Esophagus muscularis mucosa (tissue), 4 donors: ENCODE measurements around the gene COA3. TPM values are rescaled to one million over a fixed set of nuclear protein-coding genes. Genes with fewer than 3 reads are reported as not detected.

Experiments
- DNase-seq: peaks from one replicate; pipeline ENCODE4 v3.0.0-alpha.2; 2017; ENCODE audit errors: extremely low spot score
- H3K27ac ChIP-seq, 4 donors: fragments of 200-600 bp; sonication (generic); replicated peaks in 1 of 4; 1 replicate in 3 of 4; 2 replicates in 1 of 4; pipeline ENCODE4 v1.5.1; 2016 to 2019; ENCODE audit warnings: mild to moderate bottlenecking in 1 of 4
- H3K27me3 ChIP-seq, 4 donors: fragments of 200-600 bp; sonication (generic); one replicate each; pipeline versions ENCODE4 v1.5.1 to v1.6.0; 2016 to 2019
- H3K36me3 ChIP-seq, 4 donors: fragments of 200-600 bp; sonication (generic); one replicate each; pipeline ENCODE4 v1.5.1; 2016 to 2019
- H3K4me1 ChIP-seq, 4 donors: fragments of 200-600 bp; sonication (generic); one replicate each; pipeline ENCODE4 v1.5.1; 2016 to 2019
- H3K4me3 ChIP-seq, 4 donors: fragments of 200-600 bp; sonication (generic); 1 replicate in 2 of 4; 2 replicates in 2 of 4; pipeline ENCODE4 v1.5.1; 2016 to 2019; ENCODE audit warnings: mild to moderate bottlenecking in 4 of 4, moderate library complexity in 1 of 4
- H3K9me3 ChIP-seq, 4 donors: fragments of 200-600 bp; sonication (generic); 1 replicate in 3 of 4; 2 replicates in 1 of 4; pipeline ENCODE4 v1.5.1; 2016 to 2019
- CTCF ChIP-seq, 3 experiments: fragments of 200-600 bp in 2 of 3; fragments of 450-650 bp in 1 of 3; sonication (generic) in 2 of 3; IDR thresholded peaks; one replicate each; pipeline ENCODE4 v1.5.1; 2017 to 2019; ENCODE audit warnings: antibody characterized with exemption in 3 of 3, mild to moderate bottlenecking in 2 of 3, moderate library complexity in 1 of 3
- EP300 ChIP-seq: sonication (generic); formaldehyde crosslinking; IDR thresholded peaks from one replicate; pipeline ENCODE4 v1.6.1; 2017; ENCODE audit warnings: antibody characterized with exemption
- POLR2A ChIP-seq: fragments of 450-650 bp; IDR thresholded peaks from one replicate; pipeline ENCODE4 v1.6.1; 2017; ENCODE audit warnings: antibody characterized with exemption, moderate library complexity, mild to moderate bottlenecking, low read depth
- POLR2AphosphoS5 ChIP-seq, 2 donors: sonication (generic); formaldehyde crosslinking; IDR thresholded peaks; one replicate each; pipeline ENCODE4 v1.6.1; 2017; ENCODE audit warnings: antibody characterized with exemption in 2 of 2
- WGBS: methylation state at CpG from one replicate; pipeline ENCODE4 v1.1.5; 2018; 5-methylcytosine and 5-hydroxymethylcytosine counted together
- intact Hi-C: fragments of 100-400 bp; cut with DNase I; formaldehyde crosslinking; loops from one replicate; pipeline ENCODE4 v1.15.1; 2023
- small RNA-seq, 3 donors: library from RNA; depleted of rRNA; stranded (forward); fragments of <200 nt; gene quantifications; one replicate each; pipeline ENCODE3, GENCODE V24; 2016
- total RNA-seq, 4 donors: library from RNA; depleted of rRNA; stranded (reverse); fragments of >200 nt; gene quantifications; one replicate each; pipeline versions ENCODE4 v1.1.0 to v1.2.1, GENCODE V29; 2016

The COA3 gene
- total RNA-seq, 4 donors from 2014 or later, result 65.9 to 74.6 (median 68.3) TPM

DNA sequence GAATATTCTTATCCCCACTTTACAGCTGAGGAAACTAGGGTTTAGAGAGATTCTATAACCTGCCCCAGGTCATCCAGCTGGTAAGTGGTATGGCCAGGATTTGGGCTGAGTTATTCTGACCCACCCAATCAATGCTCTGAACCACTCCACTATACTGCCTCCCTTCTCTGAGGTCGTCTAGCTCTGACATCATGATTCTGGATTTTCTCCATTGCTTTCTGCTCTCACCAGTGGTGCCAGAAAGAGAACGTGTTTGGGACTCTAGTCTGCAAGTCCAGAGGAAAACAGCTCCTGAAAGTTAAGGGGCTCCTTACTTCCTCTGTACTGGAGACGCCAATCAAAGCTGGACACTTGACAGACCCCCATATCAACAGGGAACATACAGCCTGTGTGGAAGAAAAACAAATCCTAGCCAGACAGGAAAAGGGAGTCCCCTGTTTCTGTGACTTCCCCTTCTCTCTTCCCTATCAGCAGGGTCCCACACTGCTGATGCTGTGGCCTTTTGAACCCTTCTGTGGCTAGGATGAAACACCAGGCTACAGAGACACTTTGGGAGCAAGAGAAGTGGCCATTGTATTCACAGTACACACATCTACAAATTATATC, 47.7 kb downstream of the COA3 start:
- Histone ChIP-seq H3K9me3 (no peaks in the 10 kb centered on the region), H3K27me3 (peaks cover 0 to 5% (median 0%) of the 10 kb centered on the region in 4 donors), H3K36me3 (no peaks in the 10 kb centered on the region), H3K27ac (peak overlapping the region; percentile 5 to 68 (median 51)), H3K4me3 (no peak overlapping the region), H3K4me1 (peaks cover 33 to 42% (median 38%) of the 10 kb centered on the region in 4 donors)
- 30% methylated on average over 3 of the region's 3 CpGs for WGBS
- TF ChIP-seq EP300 (no peak), CTCF (IDR thresholded peaks at IDR 0.05) (no peak), POLR2AphosphoS5 (IDR thresholded peaks at IDR 0.05) (no peak), POLR2A (no peak)
- no peak for DNase-seq
- intact Hi-C loops, result no loop called here

DNA sequence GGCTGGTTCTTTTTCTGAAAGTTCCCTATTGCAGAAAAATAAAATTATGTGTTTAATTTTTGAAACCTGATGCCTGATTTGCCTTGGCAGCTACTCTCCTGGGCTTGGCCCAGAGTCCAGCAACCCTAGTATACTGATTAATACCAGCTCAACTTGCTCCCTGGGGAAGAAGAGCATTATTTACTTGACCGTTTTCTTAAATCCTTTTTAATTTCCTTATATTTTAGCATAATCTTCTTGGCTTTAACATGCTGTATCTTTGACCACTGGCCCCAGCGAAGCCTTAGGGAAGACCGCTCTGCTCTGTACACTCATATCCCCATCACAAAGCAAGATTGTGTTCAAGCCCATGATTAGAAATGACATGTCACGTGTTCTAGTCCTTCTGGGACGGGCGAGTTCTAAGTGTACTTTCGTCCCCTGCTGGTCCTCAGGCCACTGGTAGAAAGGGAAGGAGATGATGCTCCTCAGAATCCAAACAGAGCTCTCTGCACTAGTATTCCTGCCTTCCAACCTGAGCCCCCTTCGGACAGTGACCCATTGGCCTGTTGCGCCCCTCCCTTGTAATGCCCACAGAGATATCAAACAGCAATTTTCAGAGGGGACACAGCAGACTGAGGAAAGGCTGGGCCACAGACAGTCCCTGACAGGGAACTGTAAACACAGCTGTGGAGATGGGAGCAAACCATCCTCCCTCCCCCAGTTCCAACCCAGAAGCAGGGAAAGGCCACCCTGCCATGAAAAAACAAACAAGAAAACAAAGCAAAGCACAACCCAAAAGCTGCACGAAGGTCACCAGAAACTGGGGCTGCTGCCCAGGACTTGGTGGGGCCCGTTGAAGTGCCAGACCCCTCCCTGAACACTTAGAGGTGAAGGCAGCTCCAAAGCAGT, 49.4 kb downstream of the COA3 start:
- H3K4me3 ChIP-seq, result no peak overlapping the region
- 66% methylated on average over 10 of the region's 11 CpGs for WGBS
- intact Hi-C loops, result no loop called here

DNA sequence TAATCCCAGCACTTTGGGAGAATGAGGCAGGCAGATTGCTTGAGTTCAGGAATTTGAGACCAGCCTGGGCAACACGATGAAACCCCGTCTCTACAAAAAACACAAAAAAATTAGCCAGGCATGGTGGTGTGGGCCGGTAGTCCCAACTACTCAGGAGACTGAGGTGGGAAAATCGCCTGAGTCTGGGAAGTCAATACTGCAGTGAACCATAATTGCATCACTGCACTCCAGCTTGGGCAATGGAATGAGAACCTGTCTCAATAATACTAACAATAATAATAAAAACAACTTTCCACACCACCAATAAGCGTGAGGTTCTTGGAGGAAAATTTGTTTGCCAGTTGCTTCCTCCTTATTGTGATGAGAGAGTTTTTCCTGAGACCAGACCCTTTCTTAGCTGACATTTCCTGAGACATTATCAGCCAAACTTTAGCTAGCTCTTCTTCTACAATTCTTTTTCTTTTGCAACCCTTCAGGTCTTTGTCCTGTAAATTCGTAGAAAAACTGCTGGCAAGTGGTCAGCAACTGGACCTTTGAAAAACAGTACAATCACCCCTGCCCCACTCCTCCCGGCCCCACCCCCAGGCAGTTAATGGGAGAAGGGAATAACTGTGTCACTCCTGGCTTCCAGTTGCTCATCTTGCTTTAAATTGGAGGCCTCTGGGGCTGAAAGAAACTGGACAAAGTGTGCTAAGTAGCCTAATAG, 50.1 kb downstream of the COA3 start:
- WGBS, result 72% methylated on average over 7 of the region's 7 CpGs
- no peak for DNase-seq
- peaks cover 49 to 61% (median 55%) of the 10 kb centered on the region in 4 donors for H3K4me1 ChIP-seq
- H3K36me3 ChIP-seq, result no peaks in the 10 kb centered on the region
- no peak overlapping the region for H3K4me3 ChIP-seq
- H3K27ac ChIP-seq, result peak overlapping the region; percentile 24 to 68 (median 54)
- TF ChIP-seq POLR2AphosphoS5 (IDR thresholded peaks at IDR 0.05), result peak in 1 of 2 donors; percentile 20
- TF ChIP-seq CTCF (IDR thresholded peaks at IDR 0.05), result no peak
- H3K9me3 ChIP-seq, result no peaks in the 10 kb centered on the region
- intact Hi-C loops, result no loop called here
- H3K27me3 ChIP-seq, result no peaks in the 10 kb centered on the region

More for the DNA sequence above, 49.4 kb downstream of the COA3 start:
- Histone ChIP-seq H3K27ac (peak overlapping the region; percentile 45 to 68 (median 60)), H3K27me3 (peaks cover 0 to 1% (median 0%) of the 10 kb centered on the region in 4 donors), H3K36me3 (no peaks in the 10 kb centered on the region), H3K4me1 (peaks cover 41 to 53% (median 47%) of the 10 kb centered on the region in 4 donors), H3K9me3 (no peaks in the 10 kb centered on the region)
- TF ChIP-seq EP300 (no peak), POLR2AphosphoS5 (IDR thresholded peaks at IDR 0.05) (no peak), POLR2A (no peak)
- DNase-seq, result no peak

Small RNAs within 50 kb of the gene (small RNA-seq; reads per million reads assigned to genes)
- 0 reads per million in 3 donors for gene HMGN2P15
- 0 reads per million in 3 donors for gene MIR6781

Other genes with a start within 250 kb of the COA3 start
- gene HSD17B1, start 245.8 kb downstream of the COA3 start, total RNA-seq, result 1 to 10 TPM in 1 of 4 donors, under 1 TPM in 3; 0.13 to 2.5 (median 0.62) TPM
- 10 to 100 TPM; 13.4 to 27.5 (median 22.4) TPM for gene COASY, start 236.6 kb downstream of the COA3 start, total RNA-seq
- 10 to 100 TPM; 24.9 to 34.5 (median 29.3) TPM for gene MLX, start 231.6 kb downstream of the COA3 start, total RNA-seq
- 1 to 10 TPM; 2.2 to 5.0 (median 4.2) TPM for gene PSMC3IP, start 221.0 kb downstream of the COA3 start, total RNA-seq
- gene RETREG3, start 189.3 kb downstream of the COA3 start, total RNA-seq, result 10 to 100 TPM; 42.7 to 93.3 (median 57.0) TPM
- gene TUBG1, start 189.0 kb downstream of the COA3 start, total RNA-seq, result 10 to 100 TPM; 30.6 to 89.0 (median 55.0) TPM
- gene TUBG2, start 139.4 kb downstream of the COA3 start, total RNA-seq, result 10 to 100 TPM; 25.3 to 40.2 (median 38.1) TPM
- gene PLEKHH3, start 121.7 kb downstream of the COA3 start, total RNA-seq, result 10 to 100 TPM; 20.3 to 41.2 (median 27.3) TPM
- 1 to 10 TPM; 2.9 to 8.4 (median 3.7) TPM for gene CCR10, start 116.9 kb downstream of the COA3 start, total RNA-seq
- gene CNTNAP1, start 116.2 kb downstream of the COA3 start, total RNA-seq, result 10 to 100 TPM in 1 of 4 donors, 1 to 10 TPM in 3; 4.7 to 13.2 (median 6.2) TPM
- 10 to 100 TPM; 40.6 to 68.2 (median 54.6) TPM for gene EZH1, start 53.7 kb downstream of the COA3 start, total RNA-seq
- 10 to 100 TPM; 19.5 to 45.2 (median 34.2) TPM for gene RAMP2, start 37.5 kb downstream of the COA3 start, total RNA-seq
- gene VPS25, start 25.3 kb downstream of the COA3 start, total RNA-seq, result 10 to 100 TPM; 34.5 to 43.9 (median 38.0) TPM
- 1 to 10 TPM in 3 of 4 donors, under 1 TPM in 1; 0.50 to 2.9 (median 2.1) TPM for gene WNK4, start 18.1 kb downstream of the COA3 start, total RNA-seq
- gene CNTD1, start 157 bp upstream of the COA3 start, total RNA-seq, result 1 to 10 TPM in 1 of 4 donors, under 1 TPM in 2, not detected in 1; 0.50 to 3.9 (median 0.57) TPM
- 100 to 1,000 TPM; 165 to 293 (median 237) TPM for gene BECN1, start 25.6 kb upstream of the COA3 start, total RNA-seq
- 10 to 100 TPM; 68.9 to 91.5 (median 77.2) TPM for gene PSME3, start 34.7 kb upstream of the COA3 start, total RNA-seq
- gene AOC2, start 45.9 kb upstream of the COA3 start, total RNA-seq, result 1 to 10 TPM in 3 of 4 donors, under 1 TPM in 1; 0.66 to 2.0 (median 1.4) TPM
- 100 to 1,000 TPM in 3 of 4 donors, 10 to 100 TPM in 1; 89.0 to 242 (median 118) TPM for gene AOC3, start 52.5 kb upstream of the COA3 start, total RNA-seq
- gene G6PC1, start 102.1 kb upstream of the COA3 start, total RNA-seq, result under 1 TPM in 1 of 4 donors, not detected in 3; 0.06 TPM
- 10 to 100 TPM; 21.9 to 35.7 (median 26.8) TPM for gene AARSD1, start 165.8 kb upstream of the COA3 start, total RNA-seq
- 10 to 100 TPM in 3 of 4 donors, 1 to 10 TPM in 1; 7.8 to 18.3 (median 13.1) TPM for gene PTGES3L, start 181.4 kb upstream of the COA3 start, total RNA-seq
- 10 to 100 TPM; 13.3 to 19.1 (median 16.5) TPM for gene RUNDC1, start 181.9 kb upstream of the COA3 start, total RNA-seq
- gene RPL27, start 199.7 kb upstream of the COA3 start, total RNA-seq, result 1,000 to 10,000 TPM; 1,126 to 2,755 (median 1,417) TPM
- gene IFI35, start 208.1 kb upstream of the COA3 start, total RNA-seq, result 10 to 100 TPM; 21.2 to 36.1 (median 28.8) TPM
- 100 to 1,000 TPM; 106 to 190 (median 139) TPM for gene VAT1, start 223.7 kb upstream of the COA3 start, total RNA-seq
- gene RND2, start 226.5 kb upstream of the COA3 start, total RNA-seq, result 1 to 10 TPM; 2.7 to 3.2 (median 2.8) TPM